ENCODE results near the gene AP1G2. TPM values are rescaled to one million over a fixed set of nuclear protein-coding genes. Genes with fewer than 3 reads are reported as not detected.
A peak's percentile ranks its signal among the peaks of the same experiment; 100 is the strongest.

The AP1G2 gene, protein sequence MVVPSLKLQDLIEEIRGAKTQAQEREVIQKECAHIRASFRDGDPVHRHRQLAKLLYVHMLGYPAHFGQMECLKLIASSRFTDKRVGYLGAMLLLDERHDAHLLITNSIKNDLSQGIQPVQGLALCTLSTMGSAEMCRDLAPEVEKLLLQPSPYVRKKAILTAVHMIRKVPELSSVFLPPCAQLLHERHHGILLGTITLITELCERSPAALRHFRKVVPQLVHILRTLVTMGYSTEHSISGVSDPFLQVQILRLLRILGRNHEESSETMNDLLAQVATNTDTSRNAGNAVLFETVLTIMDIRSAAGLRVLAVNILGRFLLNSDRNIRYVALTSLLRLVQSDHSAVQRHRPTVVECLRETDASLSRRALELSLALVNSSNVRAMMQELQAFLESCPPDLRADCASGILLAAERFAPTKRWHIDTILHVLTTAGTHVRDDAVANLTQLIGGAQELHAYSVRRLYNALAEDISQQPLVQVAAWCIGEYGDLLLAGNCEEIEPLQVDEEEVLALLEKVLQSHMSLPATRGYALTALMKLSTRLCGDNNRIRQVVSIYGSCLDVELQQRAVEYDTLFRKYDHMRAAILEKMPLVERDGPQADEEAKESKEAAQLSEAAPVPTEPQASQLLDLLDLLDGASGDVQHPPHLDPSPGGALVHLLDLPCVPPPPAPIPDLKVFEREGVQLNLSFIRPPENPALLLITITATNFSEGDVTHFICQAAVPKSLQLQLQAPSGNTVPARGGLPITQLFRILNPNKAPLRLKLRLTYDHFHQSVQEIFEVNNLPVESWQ
- 100 to 1,000 TPM in 3 of 4 donors, 10 to 100 TPM in 1; 71.6 to 128 (median 114) TPM for total RNA-seq

DNA sequence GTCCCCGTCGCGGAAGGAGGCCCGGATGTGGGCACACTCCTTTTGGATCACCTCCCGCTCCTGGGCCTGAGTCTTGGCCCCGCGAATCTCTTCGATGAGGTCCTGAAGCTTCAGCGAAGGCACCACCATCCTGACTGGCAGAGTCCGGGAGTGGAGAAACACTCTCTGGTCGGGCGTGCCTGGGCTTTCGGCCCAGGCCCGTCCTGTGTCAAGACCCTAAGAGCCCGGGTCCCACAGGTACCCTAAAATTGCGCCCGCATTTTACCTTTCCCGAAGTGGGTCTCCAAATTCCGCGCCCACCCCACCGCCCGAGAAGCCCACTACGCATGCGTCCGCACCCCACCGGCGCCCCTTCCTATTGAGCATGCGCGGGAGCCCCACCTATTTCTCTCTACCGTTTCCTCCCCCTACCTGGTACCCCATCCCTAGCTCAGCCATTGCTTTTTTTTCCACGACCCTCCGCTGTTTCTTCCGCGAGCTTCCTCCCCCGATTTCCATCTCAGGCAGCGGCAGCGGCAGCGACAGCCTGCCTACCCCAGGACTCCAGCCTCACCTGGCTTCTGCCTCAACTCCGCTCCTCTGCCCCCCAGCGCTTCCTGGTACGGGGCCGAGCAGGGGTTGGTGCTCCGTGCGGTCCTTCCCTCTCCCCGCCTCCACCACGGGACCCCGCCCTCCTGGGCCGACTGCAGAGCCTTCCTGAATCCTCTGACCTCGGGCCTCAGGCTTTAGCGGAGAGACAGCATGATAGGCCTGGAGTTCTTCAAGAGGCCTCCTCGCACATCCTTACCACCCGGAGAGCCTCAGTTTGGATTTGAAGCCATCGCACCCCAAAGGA is at the start of gene AP1G2:
TSS of gene AP1G2 (minus strand) at position 606 of the 835 bp plus-strand sequence. CDS start at position 129, 477 bp downstream.
- peak within 1 kb of the TSS; percentile 47 to 79 (median 70) for H3K27ac ChIP-seq
- WGBS, 2 donors = 2% methylated on average over 46 to 48 of the region's 53 CpGs
- no peaks in the 10 kb centered on the region for H3K27me3 ChIP-seq
- peaks cover 0 to 3% of the 10 kb centered on the region in 2 donors for H3K36me3 ChIP-seq
- peaks cover 6 to 9% of the 10 kb centered on the region in 2 donors for H3K4me1 ChIP-seq
- intact Hi-C loops (cut with DNase I) = no loop called here
- peak within 1 kb of the TSS; percentile 46 to 63 (median 60) for H3K4me3 ChIP-seq (replicated peaks in 1 of 3)
- H3K9me3 ChIP-seq = no peaks in the 10 kb centered on the region
- peak; percentile 94 to 95 for DNase-seq
- peak in 1 of 2 donors; percentile 69 for TF ChIP-seq POLR2A (IDR thresholded peaks at IDR 0.05)
- TF ChIP-seq, protein P1, sequence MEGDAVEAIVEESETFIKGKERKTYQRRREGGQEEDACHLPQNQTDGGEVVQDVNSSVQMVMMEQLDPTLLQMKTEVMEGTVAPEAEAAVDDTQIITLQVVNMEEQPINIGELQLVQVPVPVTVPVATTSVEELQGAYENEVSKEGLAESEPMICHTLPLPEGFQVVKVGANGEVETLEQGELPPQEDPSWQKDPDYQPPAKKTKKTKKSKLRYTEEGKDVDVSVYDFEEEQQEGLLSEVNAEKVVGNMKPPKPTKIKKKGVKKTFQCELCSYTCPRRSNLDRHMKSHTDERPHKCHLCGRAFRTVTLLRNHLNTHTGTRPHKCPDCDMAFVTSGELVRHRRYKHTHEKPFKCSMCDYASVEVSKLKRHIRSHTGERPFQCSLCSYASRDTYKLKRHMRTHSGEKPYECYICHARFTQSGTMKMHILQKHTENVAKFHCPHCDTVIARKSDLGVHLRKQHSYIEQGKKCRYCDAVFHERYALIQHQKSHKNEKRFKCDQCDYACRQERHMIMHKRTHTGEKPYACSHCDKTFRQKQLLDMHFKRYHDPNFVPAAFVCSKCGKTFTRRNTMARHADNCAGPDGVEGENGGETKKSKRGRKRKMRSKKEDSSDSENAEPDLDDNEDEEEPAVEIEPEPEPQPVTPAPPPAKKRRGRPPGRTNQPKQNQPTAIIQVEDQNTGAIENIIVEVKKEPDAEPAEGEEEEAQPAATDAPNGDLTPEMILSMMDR (IDR thresholded peaks at IDR 0.05) = no peak

DNA sequence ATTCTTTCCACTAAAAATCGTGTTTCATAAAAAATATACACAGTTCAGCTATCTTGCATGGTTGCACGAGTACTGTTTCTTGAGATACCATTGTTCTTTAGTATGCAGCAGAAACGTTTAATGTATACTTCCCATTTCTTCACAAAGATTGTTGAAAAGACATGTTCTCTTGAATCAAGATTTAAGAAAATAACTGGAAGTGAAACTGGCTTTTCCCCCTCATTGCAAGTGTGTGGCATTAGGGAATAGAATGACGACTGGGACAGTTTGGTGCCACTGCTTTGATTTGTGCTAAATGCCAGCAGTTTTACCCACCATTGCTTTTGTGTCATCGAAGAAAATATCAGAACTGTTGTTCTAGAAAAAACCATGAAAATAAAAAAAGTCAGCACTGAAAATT is 48.3 kb upstream of the AP1G2 start:
- 65 to 69% methylated on average over 5 of the region's 5 CpGs for WGBS, 2 donors
- no peak for TF ChIP-seq POLR2A (IDR thresholded peaks at IDR 0.05)
- TF ChIP-seq, protein P1 (IDR thresholded peaks at IDR 0.05) = no peak
- no peak for DNase-seq

DNA sequence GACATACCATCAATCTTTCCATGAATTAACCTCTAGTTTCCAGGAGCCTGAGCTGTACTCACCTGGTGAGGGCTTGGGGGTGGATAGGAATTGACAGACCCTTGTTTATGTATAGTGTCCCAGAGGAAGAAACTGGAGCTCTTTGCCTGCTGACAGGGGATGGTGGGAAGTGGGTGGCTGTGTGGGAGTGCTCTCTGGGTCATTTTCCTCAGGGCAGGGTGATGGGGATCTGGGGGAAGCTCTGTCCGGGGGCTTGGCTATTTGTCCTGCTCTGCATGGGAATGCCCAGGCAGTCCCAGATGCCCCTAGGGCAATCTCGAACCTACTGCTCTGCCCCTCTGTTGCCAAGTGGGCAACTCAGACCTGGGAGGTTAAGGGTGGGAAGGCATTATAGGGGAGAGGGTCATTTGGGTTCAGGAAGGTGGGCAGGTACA is 46.8 kb upstream of the AP1G2 start:
- H3K9me3 ChIP-seq = no peaks in the 10 kb centered on the region
- TF ChIP-seq POLR2A (IDR thresholded peaks at IDR 0.05) = no peak
- TF ChIP-seq, protein P1 (IDR thresholded peaks at IDR 0.05) = no peak
- no peak overlapping the region for H3K4me3 ChIP-seq (replicated peaks in 1 of 3)
- 79 to 90% methylated on average over 2 of the region's 2 CpGs for WGBS, 2 donors
- DNase-seq = no peak
- intact Hi-C loops (cut with DNase I) = no loop called here
- H3K36me3 ChIP-seq = no peaks in the 10 kb centered on the region
- H3K27ac ChIP-seq = no peak overlapping the region
- peaks cover 0 to 2% of the 10 kb centered on the region in 2 donors for H3K4me1 ChIP-seq
- no peaks in the 10 kb centered on the region for H3K27me3 ChIP-seq

More for the DNA sequence above, 48.3 kb upstream of the AP1G2 start:
- no peak overlapping the region for H3K4me3 ChIP-seq (replicated peaks in 1 of 3)
- no peak overlapping the region for H3K27ac ChIP-seq
- intact Hi-C loops (cut with DNase I) = no loop called here
- H3K27me3 ChIP-seq = no peaks in the 10 kb centered on the region
- H3K4me1 ChIP-seq = peaks cover 0 to 2% of the 10 kb centered on the region in 2 donors
- no peaks in the 10 kb centered on the region for H3K36me3 ChIP-seq
- H3K9me3 ChIP-seq = no peaks in the 10 kb centered on the region

DNA sequence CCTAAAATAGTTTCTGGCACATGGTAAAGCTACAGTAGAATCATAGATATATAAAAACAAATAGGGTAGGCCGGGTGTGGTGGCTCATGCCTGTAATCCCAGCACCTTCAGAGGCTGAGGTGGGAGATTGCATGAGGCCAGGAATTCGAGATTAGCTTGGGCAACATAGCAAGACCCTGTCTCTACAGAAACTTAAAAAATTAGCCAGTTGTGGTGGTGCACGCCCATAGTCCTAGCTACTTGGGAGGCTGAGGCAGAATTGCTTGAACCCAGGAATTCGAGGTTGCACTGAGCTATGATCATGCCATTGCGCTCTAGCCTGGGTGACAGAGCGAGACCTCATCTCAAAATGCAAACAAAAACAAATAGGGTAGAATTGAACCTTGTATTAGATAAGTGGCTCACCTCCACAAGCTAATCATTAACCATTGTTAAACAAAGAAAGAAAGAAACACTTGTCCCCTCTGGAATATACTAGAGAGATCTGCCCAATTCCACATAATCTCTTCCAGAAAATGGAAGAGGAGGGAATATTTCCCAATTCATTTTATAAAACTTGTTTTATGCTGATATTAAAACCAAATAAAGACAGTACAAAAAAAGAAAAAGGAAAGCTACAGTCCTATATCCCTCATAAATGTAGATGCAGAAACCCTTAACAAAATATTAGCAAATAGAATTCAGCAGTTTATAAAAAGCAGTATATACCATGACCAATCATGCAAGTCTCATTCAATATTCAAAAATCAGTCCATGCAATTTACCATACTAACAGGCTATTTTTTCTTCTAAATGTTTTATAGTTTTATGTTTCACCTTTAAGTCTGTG is 45.9 kb upstream of the AP1G2 start:
- TF ChIP-seq, protein P1 (IDR thresholded peaks at IDR 0.05) = no peak
- no peak for TF ChIP-seq POLR2A (IDR thresholded peaks at IDR 0.05)

More for the DNA sequence above, 45.9 kb upstream of the AP1G2 start:
- DNase-seq = no peak
- H3K36me3 ChIP-seq = no peaks in the 10 kb centered on the region
- WGBS, 2 donors = 89 to 92% methylated on average over 6 of the region's 6 CpGs
- peaks cover 0 to 2% of the 10 kb centered on the region in 2 donors for H3K4me1 ChIP-seq
- no peaks in the 10 kb centered on the region for H3K27me3 ChIP-seq
- no peaks in the 10 kb centered on the region for H3K9me3 ChIP-seq
- intact Hi-C loops (cut with DNase I) = no loop called here
- no peak overlapping the region for H3K4me3 ChIP-seq (replicated peaks in 1 of 3)
- H3K27ac ChIP-seq = no peak overlapping the region

All from thyroid gland (tissue), 4 donors.